B cell (primary cell): ENCODE measurements around the gene MED8.

ENCODE experiments used
- CTCF ChIP-seq: fragments of 200-600 bp; IDR thresholded peaks from one replicate; pipeline ENCODE4 v1.8.0; 2022; ENCODE audit warnings: antibody characterized with exemption, mild to moderate bottlenecking
- EZH2 ChIP-seq: IDR thresholded peaks from 2 replicates; pipeline ENCODE4 v1.6.1; 2012; ENCODE audit warnings: borderline replicate concordance, low read depth, mild to moderate bottlenecking, moderate library complexity, low read length; ENCODE audit not compliant: insufficient read depth, poor library complexity, severe bottlenecking

GRCh38 chr1:43402089-43402865 is 12.7 kb upstream of the MED8 start:
- no peak for TF ChIP-seq EZH2
- TF ChIP-seq CTCF: no peak
